GM21619 (cell line): Measurements from ENCODE around the gene PLAGL2.
"Not testable (repeated sequence)": the region's sequence is repeated elsewhere in the genome, so short reads cannot be mapped to it uniquely, and the experiment has no call there.

Experiments used
- ATAC-seq: cut with Tn5 transposase; IDR thresholded peaks from one replicate; pipeline ENCODE4 v1.9.1; 2021; ENCODE audit not compliant: unreplicated experiment

PLAGL2 gene

GRCh38 chr20:32204205-32205109, 3.1 kb downstream of the PLAGL2 start:
- no peak for ATAC-seq

DNA sequence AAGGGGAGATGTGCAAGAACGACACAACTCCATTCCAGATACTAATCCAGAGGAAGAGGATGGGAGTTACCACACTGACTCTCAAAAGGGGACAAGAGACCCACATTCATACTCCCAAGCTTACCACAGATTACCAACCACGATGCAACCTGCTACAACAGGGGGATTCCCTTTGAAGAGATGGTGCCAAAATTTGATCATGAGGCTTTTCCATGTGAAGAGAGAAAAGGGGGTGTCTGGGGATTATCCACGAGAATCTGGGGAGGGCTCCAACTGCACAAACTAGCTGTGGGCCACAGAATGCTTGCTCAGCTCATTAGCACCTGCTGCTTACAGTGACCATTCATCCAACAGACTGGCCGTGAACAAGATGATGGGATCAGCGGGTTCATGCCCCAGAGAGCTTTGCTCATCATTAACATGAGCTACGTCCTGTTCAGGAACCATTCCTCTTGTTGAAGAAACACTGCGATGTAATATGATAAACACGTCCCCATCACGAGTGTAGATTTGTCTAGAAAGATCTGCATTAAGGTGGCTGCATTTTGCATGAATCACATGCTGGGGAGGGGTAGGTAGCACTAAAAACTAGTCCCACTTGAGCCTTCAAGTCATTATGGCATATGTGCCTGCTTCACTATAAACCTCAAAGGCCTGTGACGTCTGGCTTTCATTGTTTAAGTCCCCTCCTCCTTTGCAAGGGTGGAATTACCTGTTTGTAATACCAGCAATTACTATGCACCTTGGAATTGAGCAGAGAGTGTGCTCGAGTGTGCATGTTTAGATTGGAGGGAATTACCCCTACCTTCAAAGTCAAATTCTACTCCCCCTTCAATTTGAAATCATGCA, 4.0 kb downstream of the PLAGL2 start:
- ATAC-seq = no peak

- no peak for ATAC-seq
Measured at GRCh38 chr20:32201977-32202363, 5.6 kb downstream of the PLAGL2 start.

DNA sequence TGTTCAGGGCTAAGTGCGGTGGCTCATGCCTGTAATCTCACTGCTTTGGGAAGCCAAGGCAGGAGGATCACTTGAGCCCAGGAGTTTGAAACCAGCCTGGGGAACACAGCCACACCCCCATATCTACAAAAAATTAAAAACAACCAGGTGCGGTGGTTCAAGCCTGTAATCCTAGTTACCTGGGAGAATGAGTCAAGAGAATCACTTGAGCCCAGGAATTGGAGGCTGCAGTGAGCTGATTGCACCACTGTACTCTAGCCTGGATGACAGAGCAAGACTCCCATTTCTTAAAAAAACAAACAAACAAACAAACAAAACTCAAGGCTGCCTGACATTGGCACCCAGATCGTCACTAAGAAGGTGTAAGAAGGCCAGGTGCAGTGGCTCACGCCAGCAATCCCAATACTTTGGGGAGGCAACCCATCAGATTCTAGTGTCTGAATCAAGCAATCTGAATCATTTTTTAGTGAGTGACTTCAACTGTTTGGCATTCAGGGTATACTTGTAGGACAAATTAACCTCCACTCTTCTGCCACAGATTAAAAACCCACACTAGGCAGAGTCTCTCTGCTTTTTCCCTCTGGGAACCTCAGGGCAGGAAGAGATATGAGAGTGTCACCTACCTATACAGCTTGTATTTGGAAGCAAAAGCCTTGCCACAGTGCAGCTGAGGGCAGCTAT, 6.1 kb downstream of the PLAGL2 start:
- ATAC-seq = no peak

- no peak for ATAC-seq
Measured at GRCh38 chr20:32199006-32199405, 8.5 kb downstream of the PLAGL2 start.

- not testable (repeated sequence) for ATAC-seq
Measured at GRCh38 chr20:32197136-32197535, 10.4 kb downstream of the PLAGL2 start.

- not testable (repeated sequence) for ATAC-seq
Measured at GRCh38 chr20:32196613-32197012, 10.9 kb downstream of the PLAGL2 start.

DNA sequence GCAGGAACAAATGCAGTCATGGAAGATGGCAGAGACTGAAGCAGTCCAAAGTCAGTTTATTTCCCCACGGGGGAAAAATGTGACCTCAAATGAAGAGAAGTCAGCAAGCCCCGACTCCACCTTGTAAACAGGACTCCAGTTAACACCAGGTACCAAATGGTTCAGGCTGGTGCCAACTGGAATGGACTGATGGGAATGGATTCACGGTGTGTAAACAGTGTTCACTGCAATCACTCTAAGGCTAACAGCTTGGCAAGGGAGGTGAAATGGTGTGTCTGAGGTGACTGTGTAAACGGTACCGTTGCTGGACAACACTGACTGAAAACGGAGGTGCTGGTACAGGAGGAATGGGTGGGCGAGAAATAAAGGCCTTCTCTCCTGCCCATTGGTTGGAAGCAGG, 12.0 kb downstream of the PLAGL2 start:
- ATAC-seq = no peak

DNA sequence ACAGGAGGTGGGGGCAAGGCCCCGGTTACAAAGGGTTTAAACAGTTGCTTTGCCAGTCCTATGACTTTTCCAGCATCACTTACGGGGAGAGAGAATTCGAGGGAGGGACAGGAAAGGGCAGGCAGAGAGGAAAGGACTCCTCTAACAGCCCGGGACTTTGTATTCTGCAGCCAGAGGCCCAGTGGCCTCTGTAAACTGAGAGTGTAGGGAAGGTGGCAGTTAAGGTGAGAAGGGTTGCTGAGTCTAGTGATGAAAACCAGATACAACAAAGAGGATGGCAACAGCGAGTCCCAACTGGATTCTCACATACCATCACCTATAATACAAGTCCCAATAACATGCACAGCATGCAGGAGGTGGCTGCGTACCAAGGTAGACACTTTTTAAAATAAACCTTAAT, 13.5 kb downstream of the PLAGL2 start:
- no peak for ATAC-seq

DNA sequence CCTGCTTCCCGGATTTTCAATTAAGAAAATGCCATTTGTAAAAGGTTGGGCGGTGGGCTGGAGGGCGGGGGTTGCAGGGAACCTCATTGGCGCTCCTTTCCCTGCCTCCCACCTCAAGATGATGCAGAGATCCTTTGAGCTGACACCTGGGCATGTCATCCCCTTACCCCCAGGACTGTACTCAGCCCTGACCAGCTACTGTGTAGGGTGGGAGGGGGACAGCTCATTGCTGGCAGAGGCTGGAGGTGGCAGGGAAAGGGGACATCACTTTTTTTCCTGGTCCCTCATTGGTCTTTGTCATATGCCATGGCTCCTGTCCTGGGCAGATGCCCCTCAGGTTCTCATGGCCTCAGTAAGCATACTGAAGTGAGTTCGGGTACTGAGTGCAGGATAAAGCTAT, 14.2 kb downstream of the PLAGL2 start:
- ATAC-seq = not testable (repeated sequence)

DNA sequence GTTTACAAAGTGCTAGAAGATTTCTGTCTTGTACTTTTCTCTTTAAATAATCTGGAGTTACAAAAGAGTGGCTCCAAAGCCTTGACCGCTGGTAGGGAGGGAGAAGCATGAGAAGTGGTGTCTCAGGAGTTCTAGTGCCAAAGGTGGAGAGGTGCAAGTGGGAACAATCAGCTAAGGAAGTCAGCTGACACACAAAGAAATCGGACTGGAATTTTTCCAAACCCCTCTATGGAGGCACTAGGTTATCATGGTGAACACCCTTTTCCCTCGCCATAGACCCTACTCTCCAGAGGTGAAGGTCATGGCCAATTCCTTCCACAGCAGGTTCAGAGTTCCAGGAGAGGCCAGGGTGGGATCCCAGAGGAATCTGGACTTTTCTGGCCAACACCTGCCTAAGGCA, 14.8 kb downstream of the PLAGL2 start:
- no peak for ATAC-seq

DNA sequence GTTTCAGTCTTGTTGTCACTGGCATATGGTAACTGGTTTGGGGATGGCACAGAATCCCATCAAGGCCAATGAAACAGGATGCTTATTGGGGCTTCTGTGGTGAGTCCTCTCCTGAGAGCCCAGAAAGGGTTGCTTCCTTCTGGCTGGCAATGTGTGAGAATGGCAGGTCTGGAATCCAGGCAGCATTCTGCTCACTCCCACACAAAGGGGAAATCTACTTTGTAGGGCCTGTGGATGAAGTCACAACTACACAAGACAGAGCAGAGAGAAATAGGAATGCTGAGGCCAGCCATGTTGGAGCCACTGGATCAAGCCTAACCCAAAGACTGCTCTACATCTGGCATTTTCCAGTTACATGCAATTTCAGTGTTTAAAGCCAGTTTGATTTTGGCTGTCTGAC, 15.7 kb downstream of the PLAGL2 start:
- no peak for ATAC-seq

GRCh38 chr20:32191422-32191821, 16.1 kb downstream of the PLAGL2 start:
- ATAC-seq = no peak

GRCh38 chr20:32190616-32191415, 16.7 kb downstream of the PLAGL2 start:
- ATAC-seq = no peak

DNA sequence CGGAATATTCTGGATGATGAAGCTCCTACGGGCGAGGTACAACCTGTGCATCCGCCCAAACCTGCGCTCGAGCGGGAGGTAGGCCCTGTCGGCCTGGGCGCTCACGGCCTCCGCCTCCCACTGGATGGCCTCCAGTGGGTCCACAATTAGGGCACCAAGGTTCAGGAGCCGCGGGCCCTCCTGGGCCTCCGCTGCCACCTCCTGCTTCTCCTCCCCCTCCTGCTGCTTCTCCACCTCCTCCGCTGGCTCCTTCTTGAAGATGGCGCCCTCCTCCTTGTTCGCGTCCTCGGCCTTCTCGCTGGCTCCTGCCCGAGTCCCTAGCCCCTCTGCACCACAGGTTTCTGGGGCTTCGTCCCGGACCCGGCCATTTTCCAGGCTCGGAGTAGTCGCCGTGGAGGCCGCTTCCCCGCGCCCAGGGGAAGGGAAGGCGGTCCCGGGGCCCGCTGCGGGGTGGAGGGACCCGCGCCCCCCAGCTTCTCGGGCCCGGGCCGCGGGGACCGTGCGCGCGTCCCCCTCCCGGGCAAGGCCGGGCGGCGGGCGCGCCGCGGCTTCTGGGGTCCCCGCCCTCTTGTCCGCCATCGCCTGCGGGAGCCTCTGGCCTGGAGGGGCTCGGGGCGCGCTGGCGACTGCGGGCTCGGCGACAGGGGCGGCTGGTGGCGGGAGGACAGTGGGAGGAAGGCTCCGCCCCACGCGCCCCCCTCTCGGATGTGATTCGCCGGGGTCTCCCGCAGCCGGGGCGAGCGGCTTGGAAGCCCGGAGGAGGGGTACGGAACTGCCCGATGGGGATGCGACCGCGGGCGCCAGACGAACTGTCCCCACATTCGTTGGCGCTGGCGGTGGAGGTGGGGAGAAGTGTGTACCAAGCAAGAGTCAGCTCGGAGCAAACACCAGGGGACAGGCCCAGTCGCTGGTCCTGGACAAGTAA, 17.6 kb downstream of the PLAGL2 start:
- ATAC-seq = no peak

DNA sequence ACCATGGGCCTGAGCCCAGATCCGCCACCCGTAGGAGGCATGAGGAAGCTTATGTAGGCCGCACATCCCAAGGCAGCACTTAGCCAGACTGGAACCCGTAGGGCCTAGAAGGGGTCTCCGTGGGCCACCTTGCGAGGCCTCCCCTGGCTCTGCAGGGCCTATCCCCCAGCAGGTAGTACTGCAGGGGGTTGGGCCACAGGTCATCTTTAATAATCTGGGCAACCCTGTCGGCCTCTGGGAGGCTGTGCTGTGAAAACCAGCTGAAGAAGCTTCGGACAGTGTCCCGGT, 18.5 kb downstream of the PLAGL2 start:
- ATAC-seq = no peak

DNA sequence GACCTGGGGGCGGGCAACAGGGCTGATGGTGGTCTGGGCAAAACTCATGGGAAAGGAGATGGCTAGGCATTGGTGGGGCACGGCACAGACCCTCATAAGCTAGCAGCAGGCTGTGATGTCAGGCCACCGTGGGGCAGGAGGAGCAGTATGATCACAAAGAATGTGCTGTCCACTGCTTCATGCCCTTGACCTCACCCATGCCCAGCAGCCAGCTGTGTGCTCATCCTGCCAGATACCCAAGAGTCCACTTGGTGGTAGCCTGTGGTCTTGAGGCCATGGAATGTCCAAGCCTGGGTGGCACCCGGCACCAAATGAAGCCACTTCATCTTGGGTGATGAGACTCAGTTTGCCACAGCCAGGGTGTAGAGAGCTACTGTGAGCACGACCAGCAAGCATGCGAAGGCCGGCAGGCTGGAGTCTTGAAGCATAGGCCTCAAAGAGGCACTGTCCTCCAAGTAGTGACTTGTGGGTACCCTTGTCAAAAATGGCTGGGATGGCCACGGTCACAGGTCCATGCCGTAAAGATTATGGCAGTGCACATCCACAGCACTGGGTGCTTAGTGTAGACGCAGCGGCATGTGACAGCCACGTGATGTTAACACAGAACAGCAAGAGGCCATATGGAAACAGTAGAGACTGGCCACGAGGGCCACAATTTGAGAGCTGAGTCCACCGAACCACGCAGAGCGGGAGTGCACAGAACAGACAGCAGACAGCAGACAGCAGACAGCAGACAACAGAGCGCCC, 19.0 kb downstream of the PLAGL2 start:
- ATAC-seq = no peak

GRCh38 chr20:32186506-32186905, 21.0 kb downstream of the PLAGL2 start:
- ATAC-seq = no peak

- ATAC-seq = no peak
Measured at GRCh38 chr20:32184961-32185603, 22.5 kb downstream of the PLAGL2 start.
